HFFc6 (cell line): ENCODE measurements around the gene CHCHD6. TPM values are rescaled to one million over a fixed set of nuclear protein-coding genes. Genes with fewer than 3 reads are reported as not detected.
A peak's percentile ranks its signal among the peaks of the same experiment; 100 is the strongest.

Experiments
- DNase-seq: peaks from one replicate; pipeline ENCODE4 v3.0.0-alpha.2; 2018
- H3K27ac Mint-ChIP-seq: 2 replicates; pipeline ENCODE4 v1.8.0; 2020; ENCODE audit warnings: mild to moderate bottlenecking, mixed read lengths
- H3K27me3 Mint-ChIP-seq: 2 replicates; pipeline ENCODE4 v1.8.0; 2021; ENCODE audit warnings: mild to moderate bottlenecking, moderate library complexity, mixed read lengths; ENCODE audit not compliant: insufficient read depth
- H3K36me3 Mint-ChIP-seq: 2 replicates; pipeline ENCODE4 v1.8.0; 2021; ENCODE audit warnings: low read depth, mixed read lengths
- H3K4me1 Mint-ChIP-seq: 2 replicates; pipeline ENCODE4 v1.8.0; 2020; ENCODE audit warnings: low read depth, mixed read lengths
- H3K4me3 Mint-ChIP-seq: 2 replicates; pipeline ENCODE4 v1.8.0; 2020; ENCODE audit warnings: mild to moderate bottlenecking, moderate library complexity, mixed read lengths
- H3K9me3 Mint-ChIP-seq: 2 replicates; pipeline ENCODE4 v1.8.0; 2020; ENCODE audit warnings: mild to moderate bottlenecking, mixed read lengths
- CTCF ChIP-seq: fragments of 200-600 bp; sonication (generic); IDR thresholded peaks from 2 replicates; pipeline ENCODE4 v1.5.0; 2021; ENCODE audit warnings: antibody characterized with exemption, mild to moderate bottlenecking
- total RNA-seq, 6 experiments: library from RNA; stranded (reverse); fragmentation: NEBNext Ultra II Directional; extraction: Animal tissue kit (Norgen Biotek cat#: 25700); gene quantifications; 2 replicates in 1 of 6; 3 replicates in 5 of 6; pipeline ENCODE4 v1.2.3, GENCODE V29; 2021

The CHCHD6 gene
- total RNA-seq, 6 experiments from 2014 or later: 18.6 to 22.9 (median 19.9) TPM

- Mint-ChIP-seq H3K4me3 (peak overlapping the region; percentile 46; the same call in 1 of the 2 replicates), H3K9me3 (no peaks in the 10 kb centered on the region), H3K4me1 (peaks cover 28% of the 10 kb centered on the region), H3K36me3 (no peaks in the 10 kb centered on the region), H3K27me3 (peaks cover 5% of the 10 kb centered on the region; the same call in 1 of the 2 replicates), H3K27ac (peak overlapping the region; percentile 78)
- DNase-seq: peak; percentile 74
- TF ChIP-seq CTCF: peak; percentile 61
These were observed 131.6 kb downstream of the CHCHD6 start for GRCh38 chr3:126835472-126836219.

- Mint-ChIP-seq H3K4me3 (no peak overlapping the region), H3K9me3 (no peaks in the 10 kb centered on the region), H3K4me1 (peaks cover 28% of the 10 kb centered on the region), H3K27me3 (peaks cover 1% of the 10 kb centered on the region; the same call in 1 of the 2 replicates), H3K27ac (peak overlapping the region; percentile 78), H3K36me3 (no peaks in the 10 kb centered on the region)
- DNase-seq: no peak
- TF ChIP-seq CTCF: no peak
These were observed 132.3 kb downstream of the CHCHD6 start for GRCh38 chr3:126836220-126836860.

GRCh38 chr3:126837773-126838172, 133.7 kb downstream of the CHCHD6 start:
- H3K36me3 Mint-ChIP-seq: no peaks in the 10 kb centered on the region
- no peaks in the 10 kb centered on the region for H3K9me3 Mint-ChIP-seq
- H3K27ac Mint-ChIP-seq: no peak overlapping the region
- DNase-seq: no peak
- peaks cover 1% of the 10 kb centered on the region; the same call in 1 of the 2 replicates for H3K27me3 Mint-ChIP-seq
- H3K4me1 Mint-ChIP-seq: peaks cover 28% of the 10 kb centered on the region
- TF ChIP-seq CTCF: no peak
- no peak overlapping the region for H3K4me3 Mint-ChIP-seq

GRCh38 chr3:126845920-126846715, 142.1 kb downstream of the CHCHD6 start:
- Mint-ChIP-seq H3K4me3 (no peak overlapping the region), H3K4me1 (peaks cover 25% of the 10 kb centered on the region), H3K36me3 (no peaks in the 10 kb centered on the region), H3K9me3 (no peaks in the 10 kb centered on the region), H3K27ac (no peak overlapping the region), H3K27me3 (no peaks in the 10 kb centered on the region; the same call in 1 of the 2 replicates)
- DNase-seq: no peak
- TF ChIP-seq CTCF: no peak

- DNase-seq: no peak
- H3K4me3 Mint-ChIP-seq: no peak overlapping the region
These were observed 143.0 kb downstream of the CHCHD6 start for GRCh38 chr3:126847061-126847460.

More at GRCh38 chr3:126847061-126847460, 143.0 kb downstream of the CHCHD6 start:
- H3K4me1 Mint-ChIP-seq: peaks cover 26% of the 10 kb centered on the region
- no peak overlapping the region for H3K27ac Mint-ChIP-seq
- no peaks in the 10 kb centered on the region for H3K36me3 Mint-ChIP-seq
- H3K9me3 Mint-ChIP-seq: no peaks in the 10 kb centered on the region
- no peak for TF ChIP-seq CTCF
- H3K27me3 Mint-ChIP-seq: no peaks in the 10 kb centered on the region; the same call in 1 of the 2 replicates
